Stimulated activated CD4-positive, alpha-beta T cell treated with anti-CD3 and anti-CD28 coated beads, Interleukin-12 subunit alpha, Interleukin-12 subunit beta, amount 100 ng/mL, for 24 hours (primary cell): ENCODE data around the gene ZNF784.

Experiments used
- DNase-seq, 2 experiments: peaks; one replicate each; pipeline ENCODE4 v3.0.0-alpha.2; 2020; ENCODE audit warnings: low read depth in 2 of 2

ZNF784 gene

DNA sequence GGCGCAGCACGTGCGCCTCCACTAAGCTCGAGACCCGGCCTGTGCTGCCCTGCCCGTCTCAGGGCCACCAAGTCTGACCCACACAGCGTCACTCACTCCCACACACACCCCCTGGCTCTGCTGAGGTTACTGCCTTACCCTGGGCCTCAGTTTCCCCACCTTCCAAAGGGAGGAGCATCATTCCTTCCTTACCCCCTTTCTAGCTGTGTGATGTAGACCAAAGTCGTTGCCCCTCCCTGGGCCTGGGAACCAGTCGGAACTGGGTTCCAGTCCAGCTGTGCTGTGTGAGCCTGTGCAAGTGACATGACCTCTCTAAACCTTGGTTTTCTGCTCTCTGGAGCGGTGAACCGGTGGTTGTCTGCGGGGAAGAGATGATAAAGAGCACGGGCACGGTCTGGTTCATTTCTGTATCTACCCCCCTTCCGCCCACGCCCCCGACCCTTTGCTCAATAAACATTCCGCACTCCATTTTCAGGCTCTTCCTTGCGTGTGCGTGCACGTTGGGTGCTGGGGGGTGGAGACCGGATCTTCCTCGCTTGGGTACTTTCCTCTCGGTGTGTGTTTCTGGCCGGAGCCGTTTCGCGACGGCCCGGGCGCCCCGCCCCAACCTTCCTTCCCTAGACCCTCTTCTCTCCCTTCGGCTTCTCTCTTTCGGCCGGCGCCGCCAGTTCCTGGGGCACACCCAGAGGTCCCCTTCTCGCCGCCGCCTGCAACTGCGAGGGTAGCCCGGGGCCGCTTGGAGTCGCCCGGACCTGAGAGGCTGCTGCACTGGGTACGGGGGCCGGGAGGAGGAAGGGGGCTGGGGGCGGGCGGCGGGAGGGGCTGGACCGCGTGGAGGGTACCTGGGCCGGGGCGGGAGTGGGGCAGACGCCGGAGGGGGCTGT is 18.9 kb upstream of the ZNF784 start, which contains the start of gene ZNF581:
ZNF581 (plus strand) TSS at position 647 of the 884 bp plus-strand sequence. CDS start 923 bp downstream, outside the sequence.
- peak; percentile 64 to 76 for DNase-seq

- peak in 1 of 2 experiments; percentile 31 for DNase-seq
Observed at GRCh38 chr19:55642153-55643002, 18.0 kb upstream of the ZNF784 start.

- DNase-seq = no peak
Observed at GRCh38 chr19:55641426-55642152, 17.2 kb upstream of the ZNF784 start.

GRCh38 chr19:55640577-55641425 is 16.4 kb upstream of the ZNF784 start, which contains the start of gene ZNF580:
Gene ZNF580 (plus strand): TSS chr19:55641002. CDS start chr19:55642509, 1,507 bp downstream.
- DNase-seq = peak in 1 of 2 experiments; percentile 64

GRCh38 chr19:55640043-55640576 is 15.7 kb upstream of the ZNF784 start:
- DNase-seq = peak in 1 of 2 experiments; percentile 46

- DNase-seq = peak in 1 of 2 experiments; percentile 55
Observed at GRCh38 chr19:55638864-55639359, 14.5 kb upstream of the ZNF784 start.

DNA sequence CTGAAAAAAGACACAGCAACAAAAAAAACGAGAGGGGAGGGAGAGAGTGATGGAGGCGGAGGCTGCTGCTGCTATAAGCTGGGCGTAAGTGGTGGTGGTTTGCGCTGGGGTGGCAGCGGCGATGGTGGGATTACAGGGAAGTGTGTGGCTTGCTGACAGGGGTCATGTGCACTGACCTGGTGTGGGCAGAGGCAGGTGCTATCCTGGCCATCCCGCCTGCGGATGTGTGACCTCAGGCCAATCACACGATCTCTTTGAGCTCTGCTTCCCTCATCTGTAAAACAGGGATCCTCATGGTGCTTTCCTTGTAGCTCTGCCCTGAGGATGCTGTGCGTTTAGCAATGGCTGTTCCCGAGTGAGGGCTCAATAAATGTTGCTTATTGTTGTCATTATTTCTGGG is 13.2 kb upstream of the ZNF784 start:
- DNase-seq = no peak

DNA sequence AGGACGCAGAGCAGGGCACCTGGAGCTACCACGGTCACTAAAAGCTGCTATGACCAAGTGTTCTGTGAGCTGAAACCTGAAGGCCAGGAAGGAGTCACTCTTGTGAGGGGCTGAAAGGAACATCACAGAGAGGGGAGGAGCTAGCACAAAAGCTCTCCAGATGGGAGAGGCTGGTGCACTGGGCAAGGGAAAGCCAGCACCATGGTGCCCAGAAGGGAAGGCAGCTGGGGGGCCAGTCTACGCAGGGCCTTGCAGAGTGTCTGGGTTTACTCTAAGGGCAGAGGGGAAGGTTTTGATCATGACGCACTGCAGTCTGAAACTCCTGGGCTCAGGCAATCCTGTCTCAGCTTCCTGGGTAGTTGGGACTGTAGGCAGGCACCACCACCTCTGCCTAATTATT is 12.4 kb upstream of the ZNF784 start:
- DNase-seq = no peak

DNA sequence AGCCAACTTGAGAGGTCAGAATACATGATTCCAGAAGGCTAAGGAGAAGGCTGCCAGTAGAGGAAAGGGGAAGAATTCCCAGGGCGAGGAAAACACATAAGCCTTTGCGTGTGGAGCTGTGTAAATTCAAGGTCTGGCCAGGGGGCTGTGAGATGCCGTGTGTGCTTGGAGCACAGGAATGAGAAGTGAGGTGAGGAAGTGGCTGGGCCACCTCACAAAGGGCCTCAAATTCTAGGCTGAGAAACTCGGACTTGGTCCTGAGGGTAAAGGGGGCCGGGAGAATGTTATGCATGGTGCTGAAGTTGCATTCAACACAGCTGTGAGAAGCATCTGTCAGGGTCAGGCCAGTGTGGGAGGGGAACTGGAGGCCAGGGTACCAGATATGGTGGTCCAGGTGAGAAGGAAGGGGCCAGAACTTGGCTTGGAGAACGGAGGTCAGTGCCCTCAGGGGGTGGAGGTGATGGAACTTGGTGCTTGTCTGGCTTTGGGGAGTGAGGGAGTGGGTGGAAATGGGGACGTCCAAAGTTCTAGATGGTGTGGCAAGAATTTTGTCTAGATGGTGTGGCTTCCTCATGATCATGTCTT is 11.6 kb upstream of the ZNF784 start:
- DNase-seq = no peak

DNA sequence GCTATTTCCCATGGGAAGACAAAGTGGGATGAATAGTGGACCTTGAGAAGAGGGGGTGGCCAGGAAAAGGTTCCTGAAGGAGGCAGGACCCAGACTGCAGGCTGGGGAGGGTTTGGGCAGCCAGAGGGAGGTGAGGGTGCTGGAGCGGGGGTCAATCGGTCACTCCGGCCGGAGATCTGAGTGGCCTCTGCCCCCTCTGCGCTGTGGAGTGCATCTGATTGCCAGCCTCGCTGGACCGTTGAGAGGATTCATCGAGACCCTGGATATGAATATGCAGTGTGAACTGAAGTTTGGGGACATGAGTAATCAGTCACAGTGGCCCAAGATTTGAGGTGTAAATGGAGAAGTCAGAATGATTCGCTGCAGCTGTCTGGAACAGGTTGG is 11.0 kb upstream of the ZNF784 start:
- no peak for DNase-seq

DNA sequence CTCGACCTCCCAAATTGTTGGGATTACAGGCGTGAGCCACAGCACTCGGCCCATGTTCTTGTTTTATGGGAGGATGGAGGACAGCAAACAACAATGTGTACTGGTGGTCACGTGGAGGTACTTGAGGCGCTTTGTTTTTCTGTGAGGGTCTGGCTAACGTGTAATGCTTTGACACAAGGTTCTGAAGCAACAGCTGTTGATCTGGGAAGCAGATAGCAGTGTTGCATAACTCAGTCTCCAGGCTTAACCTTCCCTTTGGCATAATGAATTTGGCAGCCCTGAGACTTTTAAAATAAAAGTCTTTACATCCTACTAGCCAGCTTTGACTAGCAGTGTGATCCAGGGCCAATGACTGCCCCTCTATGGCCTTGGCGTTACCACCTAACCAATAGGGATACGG is 9.5 kb upstream of the ZNF784 start:
- DNase-seq = no peak

GRCh38 chr19:55632463-55632834 is 8.1 kb upstream of the ZNF784 start:
- DNase-seq = peak; percentile 70 to 86

DNA sequence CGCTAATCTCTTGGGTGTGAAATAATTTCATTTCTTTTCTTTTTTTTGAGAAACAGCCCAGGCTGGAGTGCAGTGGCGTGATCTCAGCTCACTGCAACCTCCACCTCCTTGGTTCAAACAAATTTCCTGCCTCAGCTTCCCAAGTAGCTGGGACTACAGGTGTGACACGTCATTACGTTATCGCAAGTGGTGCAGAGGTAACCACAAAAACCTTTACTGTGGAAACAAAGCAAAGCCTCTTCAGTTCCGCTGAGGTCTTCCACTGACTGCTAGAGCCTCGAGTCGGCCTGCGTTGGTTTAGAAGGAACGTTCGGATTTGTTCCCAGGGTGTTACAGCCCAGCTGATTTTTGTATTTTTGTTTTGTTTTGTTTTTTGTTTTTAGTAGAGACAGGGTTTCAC is 2.0 kb upstream of the ZNF784 start:
- DNase-seq = peak in 1 of 2 experiments; percentile 29

DNA sequence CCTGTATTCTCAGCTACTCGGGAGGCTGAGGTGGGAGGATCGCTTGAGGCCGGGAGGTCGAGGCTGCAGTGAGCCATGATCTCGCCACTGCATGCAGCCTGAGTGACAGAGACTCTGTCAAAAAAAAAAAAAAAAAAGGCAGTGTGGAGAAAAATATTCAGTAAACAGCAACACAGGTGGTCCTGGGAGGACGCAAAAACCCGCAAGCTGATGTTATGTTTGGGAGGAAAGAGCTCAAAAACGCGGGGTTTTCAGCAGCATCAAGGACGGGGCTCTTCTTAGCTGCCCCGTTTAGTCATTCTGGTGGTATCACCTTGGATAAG is 599 bp upstream of the ZNF784 start:
- DNase-seq = no peak

DNA sequence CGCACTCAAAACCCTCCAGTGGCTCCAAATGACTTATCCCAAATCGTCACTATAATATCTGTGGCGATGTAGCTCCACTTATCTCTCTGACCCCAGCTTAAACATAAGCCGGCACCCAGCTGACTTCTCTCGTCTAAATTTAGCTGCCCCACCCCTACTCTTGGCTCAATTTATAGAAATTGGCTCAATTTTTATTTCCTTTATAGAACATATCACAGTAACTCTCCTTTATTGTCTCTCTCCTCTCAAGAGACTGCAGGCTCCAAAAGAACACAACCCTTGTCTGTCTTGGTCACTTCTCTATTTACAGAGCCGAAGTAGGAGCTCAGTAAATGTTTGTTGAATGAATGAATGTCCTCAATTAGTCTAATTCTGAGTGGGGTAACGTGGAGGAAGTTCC is 805 bp downstream of the ZNF784 start:
- no peak for DNase-seq

- DNase-seq = no peak
Observed at GRCh38 chr19:55623130-55623529, 1.2 kb downstream of the ZNF784 start.

DNA sequence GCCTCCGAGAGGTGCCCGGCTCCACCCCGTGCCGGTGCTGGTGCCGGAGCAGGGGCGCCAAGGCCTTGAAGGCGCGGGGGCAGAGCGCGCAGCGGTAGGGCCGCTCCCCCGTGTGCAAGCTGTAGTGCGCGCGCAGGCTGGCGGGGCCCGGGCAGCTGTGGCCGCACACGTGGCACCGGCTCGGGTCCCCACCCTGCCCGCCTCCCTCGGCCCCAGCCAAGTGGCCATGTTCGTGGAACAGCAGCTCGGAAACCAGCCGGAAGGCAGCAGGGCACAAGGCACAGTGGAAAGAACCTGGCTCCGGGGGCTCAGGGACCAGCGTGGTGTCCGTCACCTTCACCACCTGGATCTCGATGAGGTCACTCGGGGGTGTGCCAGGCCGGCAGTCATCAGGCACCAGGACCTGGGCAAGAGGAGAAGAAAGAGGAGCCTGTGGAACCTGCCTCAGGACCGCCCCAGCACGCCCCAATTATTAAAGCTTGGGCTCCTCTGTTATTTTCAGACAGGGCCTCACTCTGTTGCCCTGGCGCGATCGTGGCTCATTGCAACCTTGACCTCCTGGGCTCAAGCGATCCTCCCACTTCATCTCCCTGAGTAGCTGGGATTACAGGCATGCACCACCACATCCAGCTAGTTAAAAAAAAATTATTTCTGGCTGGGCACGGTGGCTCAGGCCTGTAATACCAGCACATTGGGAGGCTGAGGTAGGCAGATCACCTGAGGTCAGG is 2.0 kb downstream of the ZNF784 start:
- no peak for DNase-seq

DNA sequence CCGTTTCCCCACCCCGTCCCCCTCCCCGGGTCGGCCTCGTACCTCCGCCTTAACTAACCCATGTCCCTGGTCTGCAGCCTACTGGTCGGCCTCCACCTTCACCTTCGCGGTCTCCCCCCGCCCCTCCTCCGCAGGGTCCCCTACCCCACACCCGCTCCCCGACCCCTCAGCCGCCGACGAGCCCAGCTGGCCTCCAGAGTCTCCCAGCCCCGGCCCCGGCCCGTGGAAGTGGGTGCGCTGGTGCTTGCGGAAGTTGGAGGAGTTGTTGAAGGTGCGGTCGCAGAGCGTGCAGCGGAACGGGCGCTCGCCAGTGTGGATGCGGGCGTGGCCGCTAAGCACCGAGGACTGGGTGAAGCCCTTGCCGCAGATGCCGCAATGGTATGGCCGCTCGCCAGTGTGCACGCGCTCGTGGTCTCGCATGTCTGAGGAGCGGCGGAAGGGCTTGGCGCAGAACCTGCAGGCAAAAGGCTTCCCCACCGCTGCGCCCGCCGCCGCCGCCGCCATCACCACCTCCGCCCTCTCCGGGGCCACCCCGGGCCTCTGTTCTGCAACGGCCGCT is 2.6 kb downstream of the ZNF784 start:
- no peak for DNase-seq

GRCh38 chr19:55621205-55621672 is 3.1 kb downstream of the ZNF784 start:
- DNase-seq = no peak
